Measurements from ENCODE around the gene MYH11. TPM values are rescaled to one million over a fixed set of nuclear protein-coding genes. Genes with fewer than 3 reads are reported as not detected.
"Not testable (repeated sequence)": the region's sequence is repeated elsewhere in the genome, so short reads cannot be mapped to it uniquely, and the experiment has no call there.

The MYH11 gene
- total and polyA plus RNA-seq, 2 experiments from 2014 or later = 1.6 to 5.9 TPM

DNA sequence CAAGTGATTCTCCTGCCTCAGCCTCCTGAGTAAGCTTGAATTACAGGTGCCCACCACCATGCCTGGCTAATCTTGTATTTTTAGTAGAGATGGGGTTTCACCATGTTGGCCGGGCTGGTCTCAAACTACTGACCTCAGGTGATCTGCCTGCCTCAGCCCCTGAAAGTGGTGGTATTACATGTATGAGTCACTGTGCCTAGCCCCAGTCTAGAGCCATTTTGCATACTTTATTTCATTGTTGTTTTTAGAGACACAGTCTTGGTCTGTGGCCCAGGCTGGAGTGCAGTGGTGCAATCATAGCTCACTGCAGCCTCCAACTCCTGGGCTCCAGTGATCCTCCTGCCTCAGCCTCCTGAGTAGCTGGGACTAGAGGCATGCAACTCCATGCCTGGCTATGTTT is 164.3 kb downstream of the MYH11 start:
- not testable (repeated sequence) for ATAC-seq; H3K4me1 ChIP-seq (ENCODE audit: insufficient read depth); H3K4me3 ChIP-seq; H3K27ac Mint-ChIP-seq; H3K4me3 Mint-ChIP-seq; H3K36me3 ChIP-seq (ENCODE audit: insufficient read depth); H3K79me2 ChIP-seq (replicated peaks; ENCODE audit: insufficient read depth); H3K9me2 ChIP-seq (ENCODE audit: insufficient read depth); H3K4me2 ChIP-seq; H4K20me1 ChIP-seq (replicated peaks; ENCODE audit: insufficient read depth); H3F3A ChIP-seq (replicated peaks; ENCODE audit: low read depth); H3K9me3 Mint-ChIP-seq; H2AFZ ChIP-seq; H3K4me1 Mint-ChIP-seq; H3K27me3 ChIP-seq (ENCODE audit: insufficient read depth); H3K27ac ChIP-seq (ENCODE audit: low read depth); H3K27me3 Mint-ChIP-seq (ENCODE audit: insufficient read depth, low read depth, poor library complexity); DNase-seq (ENCODE audit: low spot score)
- peaks cover 52% of the 10 kb centered on the region for H3K36me3 Mint-ChIP-seq (ENCODE audit: low read depth)

GRCh38 chr16:15691046-15691445 is 165.8 kb downstream of the MYH11 start:
- no peaks in the 10 kb centered on the region for H3F3A ChIP-seq (replicated peaks; ENCODE audit: low read depth)
- H3K27me3 ChIP-seq (ENCODE audit: insufficient read depth) = no peaks in the 10 kb centered on the region
- H3K36me3 Mint-ChIP-seq (ENCODE audit: low read depth) = peaks cover 48% of the 10 kb centered on the region
- peaks cover 3% of the 10 kb centered on the region; the same call in 1 of the 2 replicates for H3K36me3 ChIP-seq (ENCODE audit: insufficient read depth)
- DNase-seq (ENCODE audit: low spot score) = no peak
- no peaks in the 10 kb centered on the region for H3K4me1 Mint-ChIP-seq
- H3K79me2 ChIP-seq (replicated peaks; ENCODE audit: insufficient read depth) = no peaks in the 10 kb centered on the region
- H3K27ac ChIP-seq (ENCODE audit: low read depth) = no peak overlapping the region
- no peaks in the 10 kb centered on the region for H3K9me2 ChIP-seq (ENCODE audit: insufficient read depth)
- no peaks in the 10 kb centered on the region for H3K27me3 Mint-ChIP-seq (ENCODE audit: insufficient read depth, low read depth, poor library complexity)
- no peak overlapping the region for H3K4me3 Mint-ChIP-seq
- H3K4me3 ChIP-seq = no peak overlapping the region
- H4K20me1 ChIP-seq (replicated peaks; ENCODE audit: insufficient read depth) = 0 out of 2 replicates have a peak, but pooled peaks cover 3% of the 10 kb centered on the region
- H2AFZ ChIP-seq = no peak overlapping the region
- no peaks in the 10 kb centered on the region for H3K9me3 Mint-ChIP-seq
- H3K27ac Mint-ChIP-seq = no peak overlapping the region
- ATAC-seq = no peak
- H3K4me2 ChIP-seq = no peak overlapping the region
- H3K4me1 ChIP-seq (ENCODE audit: insufficient read depth) = no peaks in the 10 kb centered on the region
- no peak for TF ChIP-seq NANOG (IDR thresholded peaks at IDR 0.05; ENCODE audit: borderline replicate concordance)
- TF ChIP-seq, protein P1, sequence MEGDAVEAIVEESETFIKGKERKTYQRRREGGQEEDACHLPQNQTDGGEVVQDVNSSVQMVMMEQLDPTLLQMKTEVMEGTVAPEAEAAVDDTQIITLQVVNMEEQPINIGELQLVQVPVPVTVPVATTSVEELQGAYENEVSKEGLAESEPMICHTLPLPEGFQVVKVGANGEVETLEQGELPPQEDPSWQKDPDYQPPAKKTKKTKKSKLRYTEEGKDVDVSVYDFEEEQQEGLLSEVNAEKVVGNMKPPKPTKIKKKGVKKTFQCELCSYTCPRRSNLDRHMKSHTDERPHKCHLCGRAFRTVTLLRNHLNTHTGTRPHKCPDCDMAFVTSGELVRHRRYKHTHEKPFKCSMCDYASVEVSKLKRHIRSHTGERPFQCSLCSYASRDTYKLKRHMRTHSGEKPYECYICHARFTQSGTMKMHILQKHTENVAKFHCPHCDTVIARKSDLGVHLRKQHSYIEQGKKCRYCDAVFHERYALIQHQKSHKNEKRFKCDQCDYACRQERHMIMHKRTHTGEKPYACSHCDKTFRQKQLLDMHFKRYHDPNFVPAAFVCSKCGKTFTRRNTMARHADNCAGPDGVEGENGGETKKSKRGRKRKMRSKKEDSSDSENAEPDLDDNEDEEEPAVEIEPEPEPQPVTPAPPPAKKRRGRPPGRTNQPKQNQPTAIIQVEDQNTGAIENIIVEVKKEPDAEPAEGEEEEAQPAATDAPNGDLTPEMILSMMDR (conservative IDR thresholded peaks at IDR 0.05; ENCODE audit: low read depth in 2 of 2) = no peak
- TF ChIP-seq, protein P2, sequence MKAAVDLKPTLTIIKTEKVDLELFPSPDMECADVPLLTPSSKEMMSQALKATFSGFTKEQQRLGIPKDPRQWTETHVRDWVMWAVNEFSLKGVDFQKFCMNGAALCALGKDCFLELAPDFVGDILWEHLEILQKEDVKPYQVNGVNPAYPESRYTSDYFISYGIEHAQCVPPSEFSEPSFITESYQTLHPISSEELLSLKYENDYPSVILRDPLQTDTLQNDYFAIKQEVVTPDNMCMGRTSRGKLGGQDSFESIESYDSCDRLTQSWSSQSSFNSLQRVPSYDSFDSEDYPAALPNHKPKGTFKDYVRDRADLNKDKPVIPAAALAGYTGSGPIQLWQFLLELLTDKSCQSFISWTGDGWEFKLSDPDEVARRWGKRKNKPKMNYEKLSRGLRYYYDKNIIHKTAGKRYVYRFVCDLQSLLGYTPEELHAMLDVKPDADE (IDR thresholded peaks at IDR 0.05) = no peak
- no peak for TF ChIP-seq STAT1 (IDR thresholded peaks at IDR 0.05; ENCODE audit: unreplicated experiment)
- TF ChIP-seq, protein P3, sequence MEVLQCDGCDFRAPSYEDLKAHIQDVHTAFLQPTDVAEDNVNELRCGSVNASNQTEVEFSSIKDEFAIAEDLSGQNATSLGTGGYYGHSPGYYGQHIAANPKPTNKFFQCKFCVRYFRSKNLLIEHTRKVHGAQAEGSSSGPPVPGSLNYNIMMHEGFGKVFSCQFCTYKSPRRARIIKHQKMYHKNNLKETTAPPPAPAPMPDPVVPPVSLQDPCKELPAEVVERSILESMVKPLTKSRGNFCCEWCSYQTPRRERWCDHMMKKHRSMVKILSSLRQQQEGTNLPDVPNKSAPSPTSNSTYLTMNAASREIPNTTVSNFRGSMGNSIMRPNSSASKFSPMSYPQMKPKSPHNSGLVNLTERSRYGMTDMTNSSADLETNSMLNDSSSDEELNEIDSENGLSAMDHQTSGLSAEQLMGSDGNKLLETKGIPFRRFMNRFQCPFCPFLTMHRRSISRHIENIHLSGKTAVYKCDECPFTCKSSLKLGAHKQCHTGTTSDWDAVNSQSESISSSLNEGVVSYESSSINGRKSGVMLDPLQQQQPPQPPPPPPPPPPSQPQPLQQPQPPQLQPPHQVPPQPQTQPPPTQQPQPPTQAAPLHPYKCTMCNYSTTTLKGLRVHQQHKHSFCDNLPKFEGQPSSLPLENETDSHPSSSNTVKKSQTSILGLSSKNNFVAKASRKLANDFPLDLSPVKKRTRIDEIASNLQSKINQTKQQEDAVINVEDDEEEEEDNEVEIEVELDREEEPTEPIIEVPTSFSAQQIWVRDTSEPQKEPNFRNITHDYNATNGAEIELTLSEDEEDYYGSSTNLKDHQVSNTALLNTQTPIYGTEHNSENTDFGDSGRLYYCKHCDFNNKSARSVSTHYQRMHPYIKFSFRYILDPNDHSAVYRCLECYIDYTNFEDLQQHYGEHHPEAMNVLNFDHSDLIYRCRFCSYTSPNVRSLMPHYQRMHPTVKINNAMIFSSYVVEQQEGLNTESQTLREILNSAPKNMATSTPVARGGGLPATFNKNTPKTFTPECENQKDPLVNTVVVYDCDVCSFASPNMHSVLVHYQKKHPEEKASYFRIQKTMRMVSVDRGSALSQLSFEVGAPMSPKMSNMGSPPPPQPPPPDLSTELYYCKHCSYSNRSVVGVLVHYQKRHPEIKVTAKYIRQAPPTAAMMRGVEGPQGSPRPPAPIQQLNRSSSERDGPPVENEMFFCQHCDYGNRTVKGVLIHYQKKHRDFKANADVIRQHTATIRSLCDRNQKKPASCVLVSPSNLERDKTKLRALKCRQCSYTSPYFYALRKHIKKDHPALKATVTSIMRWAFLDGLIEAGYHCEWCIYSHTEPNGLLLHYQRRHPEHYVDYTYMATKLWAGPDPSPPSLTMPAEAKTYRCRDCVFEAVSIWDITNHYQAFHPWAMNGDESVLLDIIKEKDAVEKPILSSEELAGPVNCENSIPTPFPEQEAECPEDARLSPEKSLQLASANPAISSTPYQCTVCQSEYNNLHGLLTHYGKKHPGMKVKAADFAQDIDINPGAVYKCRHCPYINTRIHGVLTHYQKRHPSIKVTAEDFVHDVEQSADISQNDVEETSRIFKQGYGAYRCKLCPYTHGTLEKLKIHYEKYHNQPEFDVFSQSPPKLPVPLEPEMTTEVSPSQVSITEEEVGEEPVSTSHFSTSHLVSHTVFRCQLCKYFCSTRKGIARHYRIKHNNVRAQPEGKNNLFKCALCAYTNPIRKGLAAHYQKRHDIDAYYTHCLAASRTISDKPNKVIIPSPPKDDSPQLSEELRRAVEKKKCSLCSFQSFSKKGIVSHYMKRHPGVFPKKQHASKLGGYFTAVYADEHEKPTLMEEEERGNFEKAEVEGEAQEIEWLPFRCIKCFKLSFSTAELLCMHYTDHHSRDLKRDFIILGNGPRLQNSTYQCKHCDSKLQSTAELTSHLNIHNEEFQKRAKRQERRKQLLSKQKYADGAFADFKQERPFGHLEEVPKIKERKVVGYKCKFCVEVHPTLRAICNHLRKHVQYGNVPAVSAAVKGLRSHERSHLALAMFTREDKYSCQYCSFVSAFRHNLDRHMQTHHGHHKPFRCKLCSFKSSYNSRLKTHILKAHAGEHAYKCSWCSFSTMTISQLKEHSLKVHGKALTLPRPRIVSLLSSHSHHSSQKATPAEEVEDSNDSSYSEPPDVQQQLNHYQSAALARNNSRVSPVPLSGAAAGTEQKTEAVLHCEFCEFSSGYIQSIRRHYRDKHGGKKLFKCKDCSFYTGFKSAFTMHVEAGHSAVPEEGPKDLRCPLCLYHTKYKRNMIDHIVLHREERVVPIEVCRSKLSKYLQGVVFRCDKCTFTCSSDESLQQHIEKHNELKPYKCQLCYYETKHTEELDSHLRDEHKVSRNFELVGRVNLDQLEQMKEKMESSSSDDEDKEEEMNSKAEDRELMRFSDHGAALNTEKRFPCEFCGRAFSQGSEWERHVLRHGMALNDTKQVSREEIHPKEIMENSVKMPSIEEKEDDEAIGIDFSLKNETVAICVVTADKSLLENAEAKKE (CRISPR knock-in tag; IDR thresholded peaks at IDR 0.05) = no peak
- no peak for TF ChIP-seq JUNB (IDR thresholded peaks at IDR 0.05; ENCODE audit: unreplicated experiment)
- TF ChIP-seq POLR2AphosphoS5 (IDR thresholded peaks at IDR 0.05; ENCODE audit: low read depth) = no peak
- TF ChIP-seq CREB1 (CRISPR knock-in tag; IDR thresholded peaks at IDR 0.05; ENCODE audit: low read depth) = no peak
- no peak for TF ChIP-seq EZH2 (IDR thresholded peaks at IDR 0.05; ENCODE audit: low read depth, unreplicated experiment)
- TF ChIP-seq ZNF331 (CRISPR knock-in tag; IDR thresholded peaks at IDR 0.05; ENCODE audit: low read depth) = no peak
- TF ChIP-seq EZH2phosphoT487 (IDR thresholded peaks at IDR 0.05; ENCODE audit: unreplicated experiment) = no peak
